ENCODE results near the gene DNAJC11.

Gene DNAJC11

GRCh38 chr1:6591222-6591621 lies 110.4 kb downstream of the DNAJC11 start:
- TF ChIP-seq CTCF (IDR thresholded peaks at IDR 0.05; ENCODE audit: borderline replicate concordance, extremely low read depth, low read length, poor library complexity, severe bottlenecking), result no peak
- no peak for TF ChIP-seq EZH2 (IDR thresholded peaks at IDR 0.05; ENCODE audit: borderline replicate concordance, low read depth, low read length, severe bottlenecking)
- ATAC-seq (ENCODE audit: insufficient read depth, low read depth) (no peak), DNase-seq (no peak)
- H3K4me1 ChIP-seq (ENCODE audit: insufficient read depth, low read length), result no peaks in the 10 kb centered on the region
- H3K4me3 ChIP-seq (ENCODE audit: low read depth in 1 of 2, low read length in 2 of 2), result no peak overlapping the region
- H3K9ac ChIP-seq (ENCODE audit: low read depth, low read length), result no peak overlapping the region
- peaks cover 95% of the 10 kb centered on the region for H3K36me3 ChIP-seq (ENCODE audit: insufficient read depth, low read length)
- H3K27me3 ChIP-seq (ENCODE audit: insufficient read depth, low read length, poor library complexity), result no peaks in the 10 kb centered on the region
- peaks cover 83% of the 10 kb centered on the region for H4K20me1 ChIP-seq (ENCODE audit: insufficient read depth, low read length)
- H3K4me2 ChIP-seq (ENCODE audit: insufficient read depth, low read length), result no peak overlapping the region
- H3K79me2 ChIP-seq (ENCODE audit: insufficient read depth, low read length), result peaks cover 15% of the 10 kb centered on the region; the same call in 1 of the 2 replicates
- H3K27ac ChIP-seq (ENCODE audit: low read length), result no peak overlapping the region
- H2AFZ ChIP-seq (ENCODE audit: low read depth, low read length), result no peak overlapping the region
- H3K9me3 ChIP-seq (ENCODE audit: insufficient read depth, low read length, severe bottlenecking), result no peaks in the 10 kb centered on the region

GRCh38 chr1:6590046-6590445 lies 111.6 kb downstream of the DNAJC11 start:
- peaks cover 73% of the 10 kb centered on the region for H4K20me1 ChIP-seq (ENCODE audit: insufficient read depth, low read length)
- H3K4me3 ChIP-seq (ENCODE audit: low read depth in 1 of 2, low read length in 2 of 2), result no peak overlapping the region
- no peak overlapping the region for H2AFZ ChIP-seq (ENCODE audit: low read depth, low read length)
- ATAC-seq (ENCODE audit: insufficient read depth, low read depth), result no peak
- H3K9ac ChIP-seq (ENCODE audit: low read depth, low read length), result no peak overlapping the region
- H3K4me1 ChIP-seq (ENCODE audit: insufficient read depth, low read length), result no peaks in the 10 kb centered on the region
- peaks cover 4% of the 10 kb centered on the region; the same call in 1 of the 2 replicates for H3K79me2 ChIP-seq (ENCODE audit: insufficient read depth, low read length)
- no peak overlapping the region for H3K27ac ChIP-seq (ENCODE audit: low read length)
- no peak overlapping the region for H3K4me2 ChIP-seq (ENCODE audit: insufficient read depth, low read length)
- no peak for DNase-seq
- H3K27me3 ChIP-seq (ENCODE audit: insufficient read depth, low read length, poor library complexity), result no peaks in the 10 kb centered on the region
- H3K36me3 ChIP-seq (ENCODE audit: insufficient read depth, low read length), result peaks cover 83% of the 10 kb centered on the region
- no peaks in the 10 kb centered on the region for H3K9me3 ChIP-seq (ENCODE audit: insufficient read depth, low read length, severe bottlenecking)
- TF ChIP-seq EZH2 (IDR thresholded peaks at IDR 0.05; ENCODE audit: borderline replicate concordance, low read depth, low read length, severe bottlenecking), result no peak
- TF ChIP-seq CTCF (IDR thresholded peaks at IDR 0.05; ENCODE audit: borderline replicate concordance, extremely low read depth, low read length, poor library complexity, severe bottlenecking), result no peak

- no peak for ATAC-seq (ENCODE audit: insufficient read depth, low read depth)
- Histone ChIP-seq H3K4me2 (ENCODE audit: insufficient read depth, low read length) (no peak overlapping the region), H3K4me1 (ENCODE audit: insufficient read depth, low read length) (no peaks in the 10 kb centered on the region), H3K27ac (ENCODE audit: low read length) (no peak overlapping the region), H3K27me3 (ENCODE audit: insufficient read depth, low read length, poor library complexity) (no peaks in the 10 kb centered on the region), H3K4me3 (ENCODE audit: low read depth in 1 of 2, low read length in 2 of 2) (no peak overlapping the region), H3K9me3 (ENCODE audit: insufficient read depth, low read length, severe bottlenecking) (no peaks in the 10 kb centered on the region), H2AFZ (ENCODE audit: low read depth, low read length) (no peak overlapping the region), H3K79me2 (ENCODE audit: insufficient read depth, low read length) (peaks cover 2% of the 10 kb centered on the region; the same call in 1 of the 2 replicates), H3K36me3 (ENCODE audit: insufficient read depth, low read length) (peaks cover 74% of the 10 kb centered on the region), H4K20me1 (ENCODE audit: insufficient read depth, low read length) (peaks cover 77% of the 10 kb centered on the region), H3K9ac (ENCODE audit: low read depth, low read length) (no peak overlapping the region)
- TF ChIP-seq CTCF (IDR thresholded peaks at IDR 0.05; ENCODE audit: borderline replicate concordance, extremely low read depth, low read length, poor library complexity, severe bottlenecking) (no peak), EZH2 (IDR thresholded peaks at IDR 0.05; ENCODE audit: borderline replicate concordance, low read depth, low read length, severe bottlenecking) (no peak)
- DNase-seq, result no peak
These were observed 112.6 kb downstream of the DNAJC11 start for GRCh38 chr1:6588893-6589520.
